Spleen (tissue), 11 donors: Measurements from ENCODE around the gene EIF5A. TPM values are rescaled to one million over a fixed set of nuclear protein-coding genes. Genes with fewer than 3 reads are reported as not detected.

Experiments
- DNase-seq: peaks from one replicate; pipeline ENCODE4 v3.0.0-alpha.2; 2020
- H3K27ac ChIP-seq, 8 donors: fragments of 200-600 bp; sonication (generic) in 7 of 8; 1 replicate in 4 of 8; 2 replicates in 4 of 8; pipeline versions ENCODE4 v1.5.0 to v1.8.0; 2016 to 2021; ENCODE audit warnings: inconsistent platforms in 4 of 8, mild to moderate bottlenecking in 4 of 8, moderate library complexity in 1 of 8
- H3K27me3 ChIP-seq, 7 donors: fragments of 200-600 bp; sonication (generic) in 6 of 7; replicated peaks in 1 of 7; 1 replicate in 4 of 7; 2 replicates in 3 of 7; pipeline versions ENCODE4 v1.5.0 to v1.8.0; 2016 to 2021; ENCODE audit warnings: inconsistent platforms in 3 of 7, mild to moderate bottlenecking in 1 of 7
- H3K36me3 ChIP-seq, 6 donors: fragments of 200-600 bp; sonication (generic) in 5 of 6; 1 replicate in 4 of 6; 2 replicates in 2 of 6; pipeline versions ENCODE4 v1.5.0 to v1.8.0; 2016 to 2021; ENCODE audit warnings: inconsistent platforms in 2 of 6
- H3K4me1 ChIP-seq, 6 donors: fragments of 200-600 bp; sonication (generic) in 5 of 6; 1 replicate in 3 of 6; 2 replicates in 3 of 6; pipeline versions ENCODE4 v1.5.0 to v1.8.0; 2016 to 2021; ENCODE audit warnings: inconsistent platforms in 3 of 6
- H3K4me3 ChIP-seq, 8 donors: fragments of 200-600 bp; sonication (generic) in 7 of 8; 1 replicate in 4 of 8; 2 replicates in 4 of 8; pipeline versions ENCODE4 v1.5.0 to v1.8.0; 2016 to 2021; ENCODE audit warnings: inconsistent platforms in 4 of 8, mild to moderate bottlenecking in 4 of 8, moderate library complexity in 2 of 8
- H3K9me3 ChIP-seq, 8 donors: fragments of 200-600 bp; sonication (generic) in 7 of 8; 1 replicate in 4 of 8; 2 replicates in 4 of 8; pipeline versions ENCODE4 v1.5.0 to v1.8.0; 2016 to 2021; ENCODE audit warnings: inconsistent platforms in 4 of 8
- CTCF ChIP-seq, 11 experiments: fragments of 200-600 bp in 7 of 11; fragments of 450-650 bp in 4 of 11; sonication (generic) in 4 of 11; IDR thresholded peaks in 8 of 11; conservative IDR thresholded peaks in 3 of 11; 1 replicate in 7 of 11; 2 replicates in 4 of 11; pipeline versions ENCODE4 v1.4.0 to v1.8.0; 2016 to 2021; ENCODE audit warnings: antibody characterized with exemption in 11 of 11, inconsistent platforms in 4 of 11, mild to moderate bottlenecking in 1 of 11
- POLR2A ChIP-seq, 3 donors: fragments of 450-650 bp; IDR thresholded peaks; one replicate each; pipeline ENCODE4 v1.5.1; 2017; ENCODE audit warnings: antibody characterized with exemption in 3 of 3, mild to moderate bottlenecking in 1 of 3
- POLR2AphosphoS5 ChIP-seq, 3 donors: sonication (generic); formaldehyde crosslinking; IDR thresholded peaks; one replicate each; pipeline ENCODE4 v1.5.1; 2017; ENCODE audit warnings: antibody characterized with exemption in 3 of 3
- WGBS, 5 donors: extraction: QIAGEN DNeasy Blood & Tissue Kit in 3 of 5; methylation state at CpG; one replicate each; pipeline versions ENCODE4 v1.1.5 to v1.1.7; 2013 to 2018; 5-methylcytosine and 5-hydroxymethylcytosine counted together
- intact Hi-C: fragments of 100-400 bp; cut with DNase I; formaldehyde crosslinking; loops from one replicate; pipeline ENCODE4 v1.15.0; 2023; ENCODE audit warnings: low total_unique reads
- polyA plus RNA-seq, 3 donors: library from polyadenylated mRNA; stranded (reverse); fragments of 200-250 nt; gene quantifications; one replicate each; pipeline ENCODE4 v1.2.1, GENCODE V29; 2013
- small RNA-seq, 4 donors: library from RNA; depleted of rRNA; stranded (forward); fragments of <200 nt; gene quantifications; one replicate each; pipeline ENCODE3, GENCODE V24; 2016
- total RNA-seq, 7 donors: library from RNA; depleted of rRNA in 3 of 7; stranded (reverse); fragments of >200 nt in 3 of 7; fragmentation: NEBNext Ultra II Directional in 4 of 7; extraction: Animal tissue kit (Norgen Biotek cat#: 25700) in 4 of 7; gene quantifications; one replicate each; pipeline versions ENCODE4 v1.1.0 to v1.2.1, GENCODE V29; 2016 to 2021
- donor health status: healthy with polysubstance abuse.
- donor health status: DM: no; HTN: no; CAD: no; lungs with moderate emphysema.
- donor health status: DM: no; HTN: no; CAD: no.
- donor health status: Bipolar disorder and iron deficiency.
- donor health status: healthy.
- donor health status: DM: no; HTN: no; CAD: no.
- donor health status: DM: yes; HTN: yes; CAD: no.

Gene EIF5A
- total and polyA plus RNA-seq, 10 donors = 117 to 426 (median 268) TPM

DNA sequence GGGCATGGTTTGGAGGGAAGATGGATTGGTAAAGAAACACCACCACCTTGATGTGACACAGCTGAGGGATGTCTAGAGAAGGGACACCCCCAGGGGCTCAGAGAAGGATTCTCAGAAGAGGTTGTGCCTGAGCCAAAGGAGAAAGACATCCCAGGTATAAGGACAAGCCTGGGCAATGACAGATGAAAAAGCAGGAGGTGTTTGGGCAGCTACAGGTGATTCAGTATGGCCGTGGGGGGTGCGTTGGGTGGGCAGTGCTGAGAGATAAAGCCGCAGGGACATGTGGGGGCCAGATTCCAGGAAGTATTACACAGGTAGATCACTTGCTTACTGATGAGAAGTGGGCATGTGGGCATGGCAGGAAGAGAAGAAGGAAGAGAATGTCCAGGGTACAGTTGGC lies 54.5 kb downstream of the EIF5A start:
- no peak for DNase-seq
- TF ChIP-seq POLR2A (IDR thresholded peaks at IDR 0.05) = no peak
- no peak for TF ChIP-seq POLR2AphosphoS5 (IDR thresholded peaks at IDR 0.05)
- no peak for TF ChIP-seq CTCF (IDR thresholded peaks at IDR 0.05 in 8 of 11, conservative IDR thresholded peaks at IDR 0.05 in 3 of 11)
- no peaks in the 10 kb centered on the region for H3K36me3 ChIP-seq
- H3K4me1 ChIP-seq = no peaks in the 10 kb centered on the region
- 53 to 88% (median 64%) methylated on average over 3 of the region's 3 CpGs for WGBS, 5 donors
- no peak overlapping the region for H3K27ac ChIP-seq
- no peak overlapping the region for H3K4me3 ChIP-seq
- H3K27me3 ChIP-seq = no peaks in the 10 kb centered on the region
- intact Hi-C loops = no loop called here
- H3K9me3 ChIP-seq = no peaks in the 10 kb centered on the region

Small RNA genes within 50 kb of the gene (small RNA-seq; reads per million reads assigned to genes)
- 0 reads per million in 4 donors for gene AC026954.2
- gene RF00019 = 0 reads per million in 4 donors

Other genes with a start within 250 kb of the EIF5A start
Only the 30 nearest of the 32 such genes appear.
- 10 to 100 TPM in 2 of 7 donors, 1 to 10 TPM in 4, not detected in 1; 2.4 to 10.5 (median 6.2) TPM for gene ASGR2, start 192.8 kb upstream of the EIF5A start, total RNA-seq
- gene ASGR2, start 192.8 kb upstream of the EIF5A start, polyA plus RNA-seq = 10 to 100 TPM in 1 of 3 donors, 1 to 10 TPM in 2; 2.3 to 35.1 (median 8.8) TPM
- gene ASGR1, start 128.3 kb upstream of the EIF5A start, total RNA-seq = 1 to 10 TPM; 1.5 to 7.2 (median 3.7) TPM
- gene ASGR1, start 128.3 kb upstream of the EIF5A start, polyA plus RNA-seq = 10 to 100 TPM in 1 of 3 donors, 1 to 10 TPM in 2; 1.3 to 10.2 (median 6.4) TPM
- 10 to 100 TPM; 17.0 to 38.5 (median 30.5) TPM for gene DLG4, start 87.8 kb upstream of the EIF5A start, total RNA-seq
- 10 to 100 TPM in 1 of 3 donors, 1 to 10 TPM in 2; 3.0 to 21.5 (median 4.3) TPM for gene DLG4, start 87.8 kb upstream of the EIF5A start, polyA plus RNA-seq
- gene ACADVL, start 87.7 kb upstream of the EIF5A start, total RNA-seq = 100 to 1,000 TPM; 402 to 903 (median 548) TPM
- 100 to 1,000 TPM; 320 to 963 (median 710) TPM for gene ACADVL, start 87.7 kb upstream of the EIF5A start, polyA plus RNA-seq
- gene DVL2, start 73.1 kb upstream of the EIF5A start, total RNA-seq = 10 to 100 TPM; 36.9 to 48.0 (median 39.2) TPM
- 10 to 100 TPM in 2 of 3 donors, 1 to 10 TPM in 1; 9.8 to 29.2 (median 11.7) TPM for gene DVL2, start 73.1 kb upstream of the EIF5A start, polyA plus RNA-seq
- gene PHF23, start 68.2 kb upstream of the EIF5A start, total RNA-seq = 10 to 100 TPM; 33.1 to 47.6 (median 38.8) TPM
- gene PHF23, start 68.2 kb upstream of the EIF5A start, polyA plus RNA-seq = 10 to 100 TPM; 27.4 to 50.4 (median 33.2) TPM
- 100 to 1,000 TPM; 222 to 519 (median 438) TPM for gene GABARAP, start 65.2 kb upstream of the EIF5A start, total RNA-seq
- gene GABARAP, start 65.2 kb upstream of the EIF5A start, polyA plus RNA-seq = 100 to 1,000 TPM; 755 to 855 (median 822) TPM
- gene CTDNEP1, start 55.9 kb upstream of the EIF5A start, total RNA-seq = 100 to 1,000 TPM in 4 of 7 donors, 10 to 100 TPM in 3; 83.1 to 133 (median 119) TPM
- gene CTDNEP1, start 55.9 kb upstream of the EIF5A start, polyA plus RNA-seq = 100 to 1,000 TPM in 1 of 3 donors, 10 to 100 TPM in 2; 69.3 to 104 (median 86.1) TPM
- 10 to 100 TPM; 22.1 to 40.3 (median 36.3) TPM for gene ELP5, start 55.4 kb upstream of the EIF5A start, total RNA-seq
- 10 to 100 TPM; 36.2 to 40.2 (median 37.2) TPM for gene ELP5, start 55.4 kb upstream of the EIF5A start, polyA plus RNA-seq
- 1 to 10 TPM in 6 of 7 donors, under 1 TPM in 1; 0.74 to 6.6 (median 2.4) TPM for gene CLDN7, start 45.1 kb upstream of the EIF5A start, total RNA-seq
- 1 to 10 TPM; 2.9 to 6.0 (median 4.3) TPM for gene CLDN7, start 45.1 kb upstream of the EIF5A start, polyA plus RNA-seq
- gene SLC2A4, start 25.9 kb upstream of the EIF5A start, total RNA-seq = 1 to 10 TPM in 1 of 7 donors, under 1 TPM in 6; 0.39 to 1.6 (median 0.51) TPM
- gene SLC2A4, start 25.9 kb upstream of the EIF5A start, polyA plus RNA-seq = under 1 TPM; 0.07 to 0.56 (median 0.29) TPM
- under 1 TPM in 3 of 7 donors, not detected in 4; 0.11 to 0.40 (median 0.19) TPM for gene YBX2, start 13.0 kb upstream of the EIF5A start, total RNA-seq
- gene YBX2, start 13.0 kb upstream of the EIF5A start, polyA plus RNA-seq = under 1 TPM; 0.09 to 0.22 (median 0.12) TPM
- gene GPS2, start 7.7 kb downstream of the EIF5A start, total RNA-seq = 100 to 1,000 TPM in 2 of 7 donors, 10 to 100 TPM in 5; 54.1 to 123 (median 65.4) TPM
- gene GPS2, start 7.7 kb downstream of the EIF5A start, polyA plus RNA-seq = 10 to 100 TPM; 56.6 to 73.2 (median 70.9) TPM
- 10 to 100 TPM; 16.5 to 53.9 (median 44.3) TPM for gene NEURL4, start 21.7 kb downstream of the EIF5A start, total RNA-seq
- 10 to 100 TPM; 17.6 to 48.6 (median 36.3) TPM for gene NEURL4, start 21.7 kb downstream of the EIF5A start, polyA plus RNA-seq
- gene ACAP1, start 28.9 kb downstream of the EIF5A start, total RNA-seq = 100 to 1,000 TPM; 118 to 312 (median 208) TPM
- 100 to 1,000 TPM; 126 to 266 (median 245) TPM for gene ACAP1, start 28.9 kb downstream of the EIF5A start, polyA plus RNA-seq
- gene KCTD11, start 44.5 kb downstream of the EIF5A start, total RNA-seq = 10 to 100 TPM in 1 of 7 donors, 1 to 10 TPM in 6; 7.7 to 10.0 (median 9.1) TPM
- 10 to 100 TPM in 1 of 3 donors, 1 to 10 TPM in 2; 5.4 to 12.0 (median 6.0) TPM for gene KCTD11, start 44.5 kb downstream of the EIF5A start, polyA plus RNA-seq
- gene TMEM95, start 47.5 kb downstream of the EIF5A start, total RNA-seq = not detected
- not detected for gene TMEM95, start 47.5 kb downstream of the EIF5A start, polyA plus RNA-seq
- 10 to 100 TPM in 1 of 7 donors, 1 to 10 TPM in 6; 4.2 to 16.2 (median 6.4) TPM for gene TNK1, start 73.5 kb downstream of the EIF5A start, total RNA-seq
- gene TNK1, start 73.5 kb downstream of the EIF5A start, polyA plus RNA-seq = 1 to 10 TPM; 6.6 to 8.7 (median 8.3) TPM
- 10 to 100 TPM; 34.1 to 63.2 (median 51.1) TPM for gene PLSCR3, start 86.9 kb downstream of the EIF5A start, total RNA-seq
- 10 to 100 TPM; 31.3 to 45.9 (median 33.3) TPM for gene PLSCR3, start 86.9 kb downstream of the EIF5A start, polyA plus RNA-seq
- gene TMEM256, start 96.5 kb downstream of the EIF5A start, total RNA-seq = 10 to 100 TPM; 39.1 to 82.5 (median 50.3) TPM
- gene TMEM256, start 96.5 kb downstream of the EIF5A start, polyA plus RNA-seq = 100 to 1,000 TPM; 175 to 193 (median 179) TPM
- gene NLGN2, start 100.2 kb downstream of the EIF5A start, total RNA-seq = 10 to 100 TPM in 6 of 7 donors, 1 to 10 TPM in 1; 8.7 to 23.0 (median 13.0) TPM
- gene NLGN2, start 100.2 kb downstream of the EIF5A start, polyA plus RNA-seq = 1 to 10 TPM; 2.2 to 6.5 (median 4.3) TPM
- not detected for gene SPEM1, start 112.7 kb downstream of the EIF5A start, total RNA-seq
- not detected for gene SPEM1, start 112.7 kb downstream of the EIF5A start, polyA plus RNA-seq
- not detected for gene SPEM2, start 118.0 kb downstream of the EIF5A start, total RNA-seq
- not detected for gene SPEM2, start 118.0 kb downstream of the EIF5A start, polyA plus RNA-seq
- gene SPEM3, start 121.2 kb downstream of the EIF5A start, total RNA-seq = not detected
- not detected for gene SPEM3, start 121.2 kb downstream of the EIF5A start, polyA plus RNA-seq
- 10 to 100 TPM in 5 of 7 donors, 1 to 10 TPM in 2; 7.1 to 17.4 (median 10.9) TPM for gene TMEM102, start 127.8 kb downstream of the EIF5A start, total RNA-seq
- 1 to 10 TPM; 4.7 to 9.8 (median 7.8) TPM for gene TMEM102, start 127.8 kb downstream of the EIF5A start, polyA plus RNA-seq
- 1 to 10 TPM; 1.0 to 5.5 (median 3.2) TPM for gene FGF11, start 131.9 kb downstream of the EIF5A start, total RNA-seq
- 1 to 10 TPM; 1.5 to 3.5 (median 2.0) TPM for gene FGF11, start 131.9 kb downstream of the EIF5A start, polyA plus RNA-seq
- 10 to 100 TPM in 5 of 7 donors, 1 to 10 TPM in 2; 7.3 to 12.9 (median 11.4) TPM for gene CHRNB1, start 137.4 kb downstream of the EIF5A start, total RNA-seq
- gene CHRNB1, start 137.4 kb downstream of the EIF5A start, polyA plus RNA-seq = 10 to 100 TPM in 2 of 3 donors, 1 to 10 TPM in 1; 7.3 to 12.4 (median 11.1) TPM
- gene ZBTB4, start 172.0 kb downstream of the EIF5A start, total RNA-seq = 10 to 100 TPM; 38.7 to 68.8 (median 46.5) TPM
- 10 to 100 TPM; 10.5 to 23.7 (median 12.3) TPM for gene ZBTB4, start 172.0 kb downstream of the EIF5A start, polyA plus RNA-seq
- gene SLC35G6, start 173.8 kb downstream of the EIF5A start, total RNA-seq = not detected
- gene SLC35G6, start 173.8 kb downstream of the EIF5A start, polyA plus RNA-seq = under 1 TPM in 1 of 3 donors, not detected in 2; 0.13 TPM
- 100 to 1,000 TPM; 108 to 196 (median 173) TPM for gene POLR2A, start 176.7 kb downstream of the EIF5A start, total RNA-seq
- 10 to 100 TPM in 1 of 3 donors, 1 to 10 TPM in 2; 8.2 to 26.0 (median 8.8) TPM for gene POLR2A, start 176.7 kb downstream of the EIF5A start, polyA plus RNA-seq